ENCODE measurements around the gene ILRUN. TPM values are rescaled to one million over a fixed set of nuclear protein-coding genes. Genes with fewer than 3 reads are reported as not detected.

Gene ILRUN
- total RNA-seq, 2 experiments from 2014 or later, result 27.1 to 82.7 TPM

DNA sequence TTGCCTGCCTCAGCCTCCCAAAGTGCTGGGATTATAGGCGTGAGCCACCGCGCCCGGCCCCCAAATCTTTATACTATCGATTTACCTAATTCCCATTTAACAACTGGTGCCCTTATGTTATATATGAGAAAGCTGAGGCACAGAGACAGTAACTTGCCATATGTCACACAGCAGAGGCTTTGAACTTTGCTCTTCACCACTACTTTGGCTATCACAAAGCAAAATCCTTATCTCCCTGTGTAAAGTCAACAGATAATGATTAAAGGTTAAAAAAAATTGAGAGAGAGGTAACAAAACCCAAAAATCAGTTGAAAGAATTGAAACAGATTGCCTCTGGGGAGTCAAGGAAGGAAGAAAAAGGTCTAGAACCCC is 22.3 kb downstream of the ILRUN start:
- Histone ChIP-seq H2AFZ (ENCODE audit: low read length) (no peak overlapping the region), H3K36me3 (ENCODE audit: insufficient read depth, low read length) (peaks cover 48% of the 10 kb centered on the region), H3K9me2 (ENCODE audit: insufficient read depth, low read length) (no peaks in the 10 kb centered on the region), H4K20me1 (ENCODE audit: insufficient read depth, low read length) (no peaks in the 10 kb centered on the region), H3K79me2 (ENCODE audit: insufficient read depth, low read depth, low read length) (peaks cover 87% of the 10 kb centered on the region), H3K9me3 (ENCODE audit: low read length) (peaks cover 4% of the 10 kb centered on the region; the same call in 1 of the 2 replicates), H3K4me3 (ENCODE audit: low read depth, low read length, poor library complexity, severe bottlenecking) (peak overlapping the region; percentile 54), H3K27ac (ENCODE audit: low read depth, low read length, poor library complexity, severe bottlenecking) (peak overlapping the region; percentile 99), H3K4me2 (ENCODE audit: low read length) (peak overlapping the region; percentile 75), H3K4me1 (ENCODE audit: insufficient read depth, low read length, poor library complexity, severe bottlenecking) (peaks cover 87% of the 10 kb centered on the region)
- POLR2A ChIA-PET, result interaction anchor here (1.2 to 8.0 kb wide), 7 partner anchors 9 to 66 kb away, joined by 3 to 139 read pairs (median 8); partner anchors contain the start of gene ILRUN
- TSS peak; percentile 59 for BruUV-seq (replicated peaks)
- intact Hi-C loops (cut with micrococcal nuclease; ENCODE audit: unreplicated experiment), result loop anchor here (2.0 to 10.0 kb wide), 4 partner anchors 23 to 439 kb away; partner anchors contain the start of genes ANKS1A, HMGA1, ILRUN and SNRPC
- DNase-seq (ENCODE audit: low spot score), result no peak
- no peak for TF ChIP-seq EZH2phosphoT487 (IDR thresholded peaks at IDR 0.05; ENCODE audit: borderline replicate concordance, low read depth, low read length)
- TF ChIP-seq, protein P1, sequence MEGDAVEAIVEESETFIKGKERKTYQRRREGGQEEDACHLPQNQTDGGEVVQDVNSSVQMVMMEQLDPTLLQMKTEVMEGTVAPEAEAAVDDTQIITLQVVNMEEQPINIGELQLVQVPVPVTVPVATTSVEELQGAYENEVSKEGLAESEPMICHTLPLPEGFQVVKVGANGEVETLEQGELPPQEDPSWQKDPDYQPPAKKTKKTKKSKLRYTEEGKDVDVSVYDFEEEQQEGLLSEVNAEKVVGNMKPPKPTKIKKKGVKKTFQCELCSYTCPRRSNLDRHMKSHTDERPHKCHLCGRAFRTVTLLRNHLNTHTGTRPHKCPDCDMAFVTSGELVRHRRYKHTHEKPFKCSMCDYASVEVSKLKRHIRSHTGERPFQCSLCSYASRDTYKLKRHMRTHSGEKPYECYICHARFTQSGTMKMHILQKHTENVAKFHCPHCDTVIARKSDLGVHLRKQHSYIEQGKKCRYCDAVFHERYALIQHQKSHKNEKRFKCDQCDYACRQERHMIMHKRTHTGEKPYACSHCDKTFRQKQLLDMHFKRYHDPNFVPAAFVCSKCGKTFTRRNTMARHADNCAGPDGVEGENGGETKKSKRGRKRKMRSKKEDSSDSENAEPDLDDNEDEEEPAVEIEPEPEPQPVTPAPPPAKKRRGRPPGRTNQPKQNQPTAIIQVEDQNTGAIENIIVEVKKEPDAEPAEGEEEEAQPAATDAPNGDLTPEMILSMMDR (conservative IDR thresholded peaks at IDR 0.05; ENCODE audit: low read length), result 0 out of 2 replicates have a peak, but pooled peaks have one; percentile 2
- CTCF ChIA-PET (ENCODE audit: unreplicated experiment), result no interaction called here

DNA sequence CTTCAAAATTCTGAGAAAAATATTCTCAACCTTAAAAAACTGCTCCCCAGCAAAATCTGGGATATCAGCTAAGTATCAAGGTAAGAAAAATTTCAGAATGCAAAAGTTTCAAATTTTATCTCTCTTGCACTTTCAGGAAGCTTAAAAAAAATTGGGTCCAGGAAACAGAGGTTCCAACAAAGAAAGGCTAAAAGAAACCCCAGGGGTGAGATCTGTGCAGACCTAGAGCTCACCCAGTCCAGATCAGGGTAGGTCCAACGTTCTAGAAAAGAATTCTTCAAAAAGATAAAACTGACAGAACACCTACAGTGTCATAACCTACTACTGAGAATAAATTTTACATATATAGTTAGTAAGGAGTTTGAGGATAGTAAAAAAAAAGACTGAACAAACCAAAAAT is 23.5 kb downstream of the ILRUN start:
- Histone ChIP-seq H3K4me2 (ENCODE audit: low read length) (peak overlapping the region; percentile 75), H3K27ac (ENCODE audit: low read depth, low read length, poor library complexity, severe bottlenecking) (peak overlapping the region; percentile 99), H3K9me2 (ENCODE audit: insufficient read depth, low read length) (no peaks in the 10 kb centered on the region), H2AFZ (ENCODE audit: low read length) (no peak overlapping the region), H3K9me3 (ENCODE audit: low read length) (peaks cover 4% of the 10 kb centered on the region; the same call in 1 of the 2 replicates), H3K4me3 (ENCODE audit: low read depth, low read length, poor library complexity, severe bottlenecking) (peak overlapping the region; percentile 54), H3K4me1 (ENCODE audit: insufficient read depth, low read length, poor library complexity, severe bottlenecking) (peaks cover 85% of the 10 kb centered on the region), H4K20me1 (ENCODE audit: insufficient read depth, low read length) (no peaks in the 10 kb centered on the region), H3K79me2 (ENCODE audit: insufficient read depth, low read depth, low read length) (peaks cover 87% of the 10 kb centered on the region), H3K36me3 (ENCODE audit: insufficient read depth, low read length) (peaks cover 44% of the 10 kb centered on the region)
- TF ChIP-seq, protein P1 (conservative IDR thresholded peaks at IDR 0.05; ENCODE audit: low read length), result no peak
- TF ChIP-seq EZH2phosphoT487 (IDR thresholded peaks at IDR 0.05; ENCODE audit: borderline replicate concordance, low read depth, low read length), result no peak
- intact Hi-C loops (cut with micrococcal nuclease; ENCODE audit: unreplicated experiment), result loop anchor here (10.0 kb wide), 2 partner anchors 212 to 438 kb away; partner anchors contain the start of genes ANKS1A, HMGA1 and TAF11
- BruUV-seq (replicated peaks), result TSS peak; percentile 38
- DNase-seq (ENCODE audit: low spot score), result peak; percentile 56
- POLR2A ChIA-PET, result interaction anchor here (0.6 to 8.0 kb wide), 11 partner anchors 8 to 302 kb away, joined by 3 to 139 read pairs (median 5); partner anchors contain the start of gene ILRUN
- CTCF ChIA-PET (ENCODE audit: unreplicated experiment), result interaction anchor here (0.8 to 1.2 kb wide), 2 partner anchors 15 to 16 kb away, joined by 3 to 5 read pairs; no protein-coding TSS in a partner anchor

DNA sequence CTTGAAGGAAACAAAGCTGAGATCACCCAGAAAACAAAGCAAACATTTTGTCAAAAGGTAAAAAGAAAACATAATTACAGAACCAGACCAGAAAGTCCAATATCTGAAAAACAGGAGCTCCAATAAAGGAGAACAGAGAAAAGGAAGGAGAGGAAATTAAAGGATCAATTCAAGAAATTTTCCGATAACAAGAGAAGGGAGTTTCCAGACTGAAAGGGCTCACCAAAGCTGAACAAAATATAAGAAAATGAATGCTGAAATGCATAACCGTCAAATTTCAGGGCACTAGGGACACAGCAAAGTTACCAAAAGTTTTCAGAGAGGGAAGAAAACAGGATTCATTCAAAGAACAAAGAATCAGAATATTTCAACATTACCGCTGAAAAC is 23.9 kb downstream of the ILRUN start:
- peaks cover 4% of the 10 kb centered on the region; the same call in 1 of the 2 replicates for H3K9me3 ChIP-seq (ENCODE audit: low read length)
- peak overlapping the region; percentile 99 for H3K27ac ChIP-seq (ENCODE audit: low read depth, low read length, poor library complexity, severe bottlenecking)
- peak overlapping the region; percentile 75 for H3K4me2 ChIP-seq (ENCODE audit: low read length)
- no peak for DNase-seq (ENCODE audit: low spot score)
- H3K36me3 ChIP-seq (ENCODE audit: insufficient read depth, low read length), result peaks cover 44% of the 10 kb centered on the region
- peak overlapping the region; percentile 54 for H3K4me3 ChIP-seq (ENCODE audit: low read depth, low read length, poor library complexity, severe bottlenecking)
- peaks cover 87% of the 10 kb centered on the region for H3K79me2 ChIP-seq (ENCODE audit: insufficient read depth, low read depth, low read length)
- no peaks in the 10 kb centered on the region for H3K9me2 ChIP-seq (ENCODE audit: insufficient read depth, low read length)
- POLR2A ChIA-PET, result interaction anchor here (0.6 to 8.0 kb wide), 11 partner anchors 8 to 302 kb away, joined by 3 to 139 read pairs (median 4); partner anchors contain the start of gene ILRUN
- BruUV-seq (replicated peaks), result no TSS peak
- no peak for TF ChIP-seq EZH2phosphoT487 (IDR thresholded peaks at IDR 0.05; ENCODE audit: borderline replicate concordance, low read depth, low read length)
- TF ChIP-seq, protein P1 (conservative IDR thresholded peaks at IDR 0.05; ENCODE audit: low read length), result no peak
- intact Hi-C loops (cut with micrococcal nuclease; ENCODE audit: unreplicated experiment), result loop anchor here (10.0 kb wide), 2 partner anchors 212 to 438 kb away; partner anchors contain the start of genes ANKS1A, HMGA1 and TAF11
- no peaks in the 10 kb centered on the region for H4K20me1 ChIP-seq (ENCODE audit: insufficient read depth, low read length)
- H3K4me1 ChIP-seq (ENCODE audit: insufficient read depth, low read length, poor library complexity, severe bottlenecking), result peaks cover 85% of the 10 kb centered on the region
- CTCF ChIA-PET (ENCODE audit: unreplicated experiment), result interaction anchor here (0.8 to 1.2 kb wide), 3 partner anchors 14 to 24 kb away, joined by 3 to 5 read pairs (median 3); partner anchors contain the start of gene ILRUN
- no peak overlapping the region for H2AFZ ChIP-seq (ENCODE audit: low read length)
